Liver (tissue), 9 donors: Measurements from ENCODE around the gene TLCD1. TPM values are rescaled to one million over a fixed set of nuclear protein-coding genes. Genes with fewer than 3 reads are reported as not detected.

Source experiments
- DNase-seq: peaks from one replicate; pipeline ENCODE4 v3.0.0-alpha.2; 2017; ENCODE audit warnings: low spot score
- H3K27ac ChIP-seq, 2 donors: one replicate each; pipeline ENCODE4 v1.7.0; 2013; ENCODE audit warnings: inconsistent platforms in 2 of 2, low read length in 2 of 2, control low read depth in 1 of 2, low read depth in 1 of 2, mild to moderate bottlenecking in 1 of 2
- H3K27me3 ChIP-seq, 4 donors: one replicate each; pipeline versions ENCODE4 v1.6.1 to v1.7.0; 2013; ENCODE audit warnings: low read length in 3 of 4, inconsistent platforms in 1 of 4, mild to moderate bottlenecking in 1 of 4, moderate library complexity in 1 of 4; ENCODE audit not compliant: control insufficient read depth in 4 of 4, insufficient read depth in 4 of 4
- H3K36me3 ChIP-seq, 4 donors: one replicate each; pipeline versions ENCODE4 v1.6.1 to v1.7.0; 2013; ENCODE audit warnings: low read length in 3 of 4, mild to moderate bottlenecking in 3 of 4, low read depth in 1 of 4, moderate library complexity in 1 of 4; ENCODE audit not compliant: control insufficient read depth in 4 of 4, insufficient read depth in 3 of 4
- H3K4me1 ChIP-seq, 4 donors: one replicate each; pipeline versions ENCODE4 v1.6.1 to v1.7.0; 2013; ENCODE audit warnings: low read length in 3 of 4, mild to moderate bottlenecking in 3 of 4, moderate library complexity in 1 of 4; ENCODE audit not compliant: control insufficient read depth in 4 of 4, insufficient read depth in 4 of 4
- H3K4me3 ChIP-seq, 3 donors: one replicate each; pipeline versions ENCODE4 v1.6.1 to v1.7.0; 2013; ENCODE audit warnings: low read length in 3 of 3, control low read depth in 1 of 3, low read depth in 1 of 3, mild to moderate bottlenecking in 1 of 3
- H3K9ac ChIP-seq, 2 donors: one replicate each; pipeline ENCODE4 v1.7.0; 2013; ENCODE audit warnings: low read length in 2 of 2, mild to moderate bottlenecking in 2 of 2, moderate library complexity in 2 of 2, control low read depth in 1 of 2, low read depth in 1 of 2
- H3K9me3 ChIP-seq, 4 donors: one replicate each; pipeline versions ENCODE4 v1.6.1 to v1.7.0; 2013; ENCODE audit warnings: low read length in 3 of 4; ENCODE audit not compliant: control insufficient read depth in 4 of 4
- EGR1 ChIP-seq, 2 donors: IDR thresholded peaks; 2 replicates each; pipeline ENCODE4 v1.6.1; 2016 to 2018; ENCODE audit warnings: antibody characterized with exemption in 2 of 2, low read depth in 2 of 2
- FOXA1 ChIP-seq: IDR thresholded peaks from 2 replicates; pipeline ENCODE4 v1.6.1; 2016; ENCODE audit warnings: antibody characterized with exemption
- FOXA2 ChIP-seq: IDR thresholded peaks from 2 replicates; pipeline ENCODE4 v1.6.1; 2016; ENCODE audit warnings: antibody characterized with exemption
- GABPA ChIP-seq, 2 donors: IDR thresholded peaks in 1 of 2; conservative IDR thresholded peaks in 1 of 2; 2 replicates each; pipeline ENCODE4 v1.6.1; 2016; ENCODE audit warnings: antibody characterized with exemption in 2 of 2, mild to moderate bottlenecking in 1 of 2, moderate library complexity in 1 of 2
- HNF4A ChIP-seq, 2 donors: conservative IDR thresholded peaks; 2 replicates each; pipeline ENCODE4 v1.6.1; 2016; ENCODE audit warnings: antibody characterized with exemption in 2 of 2, mild to moderate bottlenecking in 2 of 2
- HNF4G ChIP-seq: IDR thresholded peaks from 2 replicates; pipeline ENCODE4 v1.6.1; 2016; ENCODE audit warnings: antibody characterized with exemption
- JUND ChIP-seq, 2 donors: IDR thresholded peaks; 2 replicates each; pipeline ENCODE4 v1.6.1; 2016; ENCODE audit warnings: antibody characterized with exemption in 2 of 2
- NR2F2 ChIP-seq: IDR thresholded peaks from 2 replicates; pipeline ENCODE4 v1.6.1; 2016; ENCODE audit warnings: antibody characterized with exemption
- RAD21 ChIP-seq, 2 donors: IDR thresholded peaks; 2 replicates each; pipeline ENCODE4 v1.6.1; 2016; ENCODE audit warnings: antibody characterized with exemption in 2 of 2, mild to moderate bottlenecking in 2 of 2
- RXRA ChIP-seq, 2 donors: IDR thresholded peaks; 2 replicates each; pipeline ENCODE4 v1.6.1; 2017 to 2018; ENCODE audit warnings: antibody characterized with exemption in 2 of 2, mild to moderate bottlenecking in 1 of 2
- TAF1 ChIP-seq: conservative IDR thresholded peaks from 2 replicates; pipeline ENCODE4 v1.6.1; 2016; ENCODE audit warnings: antibody characterized with exemption, mild to moderate bottlenecking
- YY1 ChIP-seq: IDR thresholded peaks from 2 replicates; pipeline ENCODE4 v1.6.1; 2016; ENCODE audit warnings: antibody characterized with exemption, mild to moderate bottlenecking
- WGBS: extraction: QIAGEN DNeasy Blood & Tissue Kit; methylation state at CpG from one replicate; pipeline ENCODE4 v1.1.7; 2013; 5-methylcytosine and 5-hydroxymethylcytosine counted together
- polyA plus RNA-seq, 2 donors: library from polyadenylated mRNA; stranded (reverse) in 1 of 2; unstranded in 1 of 2; fragments of 200-250 nt in 1 of 2; fragments of >200 nt in 1 of 2; fragmentation: Nextera tagmentation in 1 of 2; extraction: Ambion mirVana in 1 of 2; gene quantifications; one replicate each; pipeline versions ENCODE4 v1.2.1 to v1.2.3, GENCODE V29; 2013 to 2015
- total RNA-seq, 2 donors: library from RNA; depleted of rRNA; stranded (reverse); fragments of >200 nt; gene quantifications; one replicate each; pipeline ENCODE4 v1.2.3, GENCODE V29; 2014
- TF ChIP-seq, protein P1 (sequence below): IDR thresholded peaks from 2 replicates; pipeline ENCODE4 v1.6.1; 2016; ENCODE audit warnings: antibody characterized with exemption
- TF ChIP-seq, protein P2 (sequence below): fragments of 150-350 bp; IDR thresholded peaks from 2 replicates; pipeline ENCODE4 v1.5.1; 2017; ENCODE audit warnings: improper control_type of control experiment, low read depth, low read length; ENCODE audit not compliant: missing input control
- TF ChIP-seq, protein P3 (sequence below): IDR thresholded peaks from 2 replicates; pipeline ENCODE4 v1.6.1; 2016; ENCODE audit warnings: antibody characterized with exemption, mild to moderate bottlenecking
- TF ChIP-seq, protein P4 (sequence below): IDR thresholded peaks from 2 replicates; pipeline ENCODE4 v1.6.1; 2016; ENCODE audit warnings: antibody characterized with exemption
- donor health status: healthy.
- donor health status: healthy.
- donor health status: healthy.
- donor health status: healthy.
- donor health status: healthy.

Gene TLCD1
- total and polyA plus RNA-seq, 4 donors: 4.4 to 8.8 (median 6.5) TPM

DNA sequence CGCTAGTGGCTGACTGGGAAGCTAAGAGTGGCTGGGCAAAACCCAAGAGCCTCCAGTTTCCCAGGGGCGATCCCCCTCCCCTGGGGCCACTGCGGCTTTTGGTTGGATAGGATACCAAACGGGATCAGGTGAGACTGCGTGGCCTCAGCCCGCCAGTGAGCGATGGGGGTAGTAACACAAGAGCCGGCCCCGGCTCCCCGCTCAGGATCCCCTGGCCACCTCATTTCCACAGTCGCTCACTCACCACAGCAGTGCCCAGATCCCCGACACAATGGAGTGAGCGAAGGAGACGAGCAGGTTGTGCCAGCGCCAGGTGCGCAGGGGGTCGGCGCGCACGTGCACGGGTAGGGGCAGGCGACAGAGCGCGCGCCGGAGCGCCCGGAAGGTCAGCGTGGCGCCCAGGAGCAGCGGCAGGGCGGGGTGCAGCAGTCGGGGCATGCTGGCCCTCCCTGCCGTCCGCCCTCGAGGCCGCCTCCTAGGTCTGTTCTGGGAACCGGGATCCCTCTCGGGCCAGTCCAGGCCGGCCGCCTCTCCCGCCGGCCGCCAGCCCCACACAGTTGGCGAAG, 290 bp downstream of the TLCD1 start:
- no peak for DNase-seq
- H3K9me3 ChIP-seq: no peaks in the 10 kb centered on the region
- H3K9ac ChIP-seq: peak overlapping the region in 1 of 2 donors; percentile 51
- H3K27ac ChIP-seq: peak overlapping the region; percentile 72 to 77
- H3K4me1 ChIP-seq: peaks cover 6 to 41% (median 29%) of the 10 kb centered on the region in 4 donors
- no peaks in the 10 kb centered on the region for H3K27me3 ChIP-seq
- WGBS: under 1% methylated on average over 45 of the region's 45 CpGs
- peaks cover 10 to 28% (median 22%) of the 10 kb centered on the region in 4 donors for H3K36me3 ChIP-seq
- peak overlapping the region; percentile 53 to 66 (median 60) for H3K4me3 ChIP-seq
- TF ChIP-seq, protein P1, sequence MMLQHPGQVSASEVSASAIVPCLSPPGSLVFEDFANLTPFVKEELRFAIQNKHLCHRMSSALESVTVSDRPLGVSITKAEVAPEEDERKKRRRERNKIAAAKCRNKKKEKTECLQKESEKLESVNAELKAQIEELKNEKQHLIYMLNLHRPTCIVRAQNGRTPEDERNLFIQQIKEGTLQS: no peak
- TF ChIP-seq RAD21 (IDR thresholded peaks at IDR 0.05): no peak

DNA sequence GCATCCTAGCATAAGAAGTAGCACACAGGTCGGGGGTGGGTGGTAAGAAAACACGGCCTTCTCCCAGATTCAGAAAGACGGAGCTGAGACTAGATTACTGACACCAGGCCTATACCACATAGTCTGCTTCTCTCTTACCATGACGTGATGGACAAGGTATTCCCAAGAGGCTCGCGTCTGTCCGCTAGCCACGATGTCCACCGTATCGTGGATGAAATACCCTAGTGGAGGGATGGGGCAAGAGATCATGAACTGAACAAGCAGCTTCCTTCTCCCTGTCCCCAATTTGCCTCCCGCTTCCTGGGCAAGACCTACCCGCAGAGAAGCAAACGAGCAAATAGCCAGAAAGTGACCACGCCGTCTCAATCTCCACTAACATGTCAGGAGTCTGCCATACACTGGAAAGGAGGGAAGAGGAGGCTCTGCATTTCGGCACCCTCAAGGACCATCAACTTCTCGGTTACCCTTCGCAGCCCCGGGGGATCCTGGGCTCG, 820 bp downstream of the TLCD1 start:
- WGBS: 31% methylated on average over 20 of the region's 20 CpGs
- TF ChIP-seq, protein P1: no peak
- TF ChIP-seq RXRA (IDR thresholded peaks at IDR 0.05) (no peak), NR2F2 (no peak), FOXA1 (no peak), HNF4G (no peak), TAF1 (no peak), EGR1 (IDR thresholded peaks at IDR 0.05; ENCODE audit: low read depth in 2 of 2) (no peak), YY1 (no peak), GABPA (IDR thresholded peaks at IDR 0.05 in 1 of 2, conservative IDR thresholded peaks at IDR 0.05 in 1 of 2) (no peak), JUND (IDR thresholded peaks at IDR 0.05) (no peak)
- TF ChIP-seq, protein P2, sequence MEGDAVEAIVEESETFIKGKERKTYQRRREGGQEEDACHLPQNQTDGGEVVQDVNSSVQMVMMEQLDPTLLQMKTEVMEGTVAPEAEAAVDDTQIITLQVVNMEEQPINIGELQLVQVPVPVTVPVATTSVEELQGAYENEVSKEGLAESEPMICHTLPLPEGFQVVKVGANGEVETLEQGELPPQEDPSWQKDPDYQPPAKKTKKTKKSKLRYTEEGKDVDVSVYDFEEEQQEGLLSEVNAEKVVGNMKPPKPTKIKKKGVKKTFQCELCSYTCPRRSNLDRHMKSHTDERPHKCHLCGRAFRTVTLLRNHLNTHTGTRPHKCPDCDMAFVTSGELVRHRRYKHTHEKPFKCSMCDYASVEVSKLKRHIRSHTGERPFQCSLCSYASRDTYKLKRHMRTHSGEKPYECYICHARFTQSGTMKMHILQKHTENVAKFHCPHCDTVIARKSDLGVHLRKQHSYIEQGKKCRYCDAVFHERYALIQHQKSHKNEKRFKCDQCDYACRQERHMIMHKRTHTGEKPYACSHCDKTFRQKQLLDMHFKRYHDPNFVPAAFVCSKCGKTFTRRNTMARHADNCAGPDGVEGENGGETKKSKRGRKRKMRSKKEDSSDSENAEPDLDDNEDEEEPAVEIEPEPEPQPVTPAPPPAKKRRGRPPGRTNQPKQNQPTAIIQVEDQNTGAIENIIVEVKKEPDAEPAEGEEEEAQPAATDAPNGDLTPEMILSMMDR: no peak
- Histone ChIP-seq H3K9ac (no peak overlapping the region), H3K36me3 (peaks cover 10 to 28% (median 22%) of the 10 kb centered on the region in 4 donors), H3K4me1 (peaks cover 6 to 45% (median 33%) of the 10 kb centered on the region in 4 donors), H3K27me3 (no peaks in the 10 kb centered on the region), H3K27ac (peak overlapping the region in 1 of 2 donors; percentile 72), H3K9me3 (no peaks in the 10 kb centered on the region), H3K4me3 (peak overlapping the region in 2 of 3 donors; percentile 60 to 66)
- DNase-seq: no peak

DNA sequence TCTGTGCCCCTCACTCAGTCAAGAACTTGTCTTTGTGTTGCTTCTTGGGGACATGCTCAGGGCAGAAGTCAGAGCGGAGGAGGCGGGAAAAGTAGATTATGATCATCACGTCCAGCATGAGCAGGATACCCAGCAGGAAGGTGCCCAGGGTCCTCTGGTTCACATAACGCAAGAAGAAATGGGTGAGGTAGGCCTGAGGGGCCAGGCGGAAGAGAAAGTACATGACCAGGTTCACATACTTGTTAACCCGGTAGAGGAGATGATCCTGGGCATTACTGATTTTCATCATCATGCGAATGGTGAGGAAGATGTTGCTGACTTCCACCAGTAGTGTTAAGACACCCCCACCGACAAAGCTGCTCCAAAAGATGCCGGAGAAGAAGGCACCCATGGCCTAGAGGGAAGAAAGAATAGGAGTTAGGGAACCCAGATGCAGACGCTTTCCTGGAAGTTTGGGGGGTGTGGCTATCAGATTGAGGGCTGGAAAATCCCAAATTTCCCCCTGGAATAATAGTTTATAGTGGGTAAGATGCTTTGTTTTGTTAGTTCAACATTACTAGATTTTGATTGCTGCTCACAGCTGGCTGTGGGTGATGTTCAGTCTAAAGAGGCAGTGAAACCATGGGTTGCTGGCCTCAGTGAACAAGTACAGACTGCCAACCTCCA, 1.4 kb downstream of the TLCD1 start:
- Histone ChIP-seq H3K36me3 (peaks cover 10 to 28% (median 22%) of the 10 kb centered on the region in 4 donors), H3K4me1 (peaks cover 6 to 45% (median 34%) of the 10 kb centered on the region in 4 donors), H3K9ac (peak overlapping the region in 1 of 2 donors; percentile 17), H3K27ac (peak overlapping the region in 1 of 2 donors; percentile 3), H3K9me3 (no peaks in the 10 kb centered on the region), H3K4me3 (no peak overlapping the region), H3K27me3 (no peaks in the 10 kb centered on the region)
- no peak for DNase-seq
- 86% methylated on average over 10 of the region's 10 CpGs for WGBS
- TF ChIP-seq JUND (IDR thresholded peaks at IDR 0.05): no peak
- no peak for TF ChIP-seq TAF1
- no peak for TF ChIP-seq NR2F2
- no peak for TF ChIP-seq YY1
- TF ChIP-seq, protein P2: no peak
- TF ChIP-seq, protein P3, sequence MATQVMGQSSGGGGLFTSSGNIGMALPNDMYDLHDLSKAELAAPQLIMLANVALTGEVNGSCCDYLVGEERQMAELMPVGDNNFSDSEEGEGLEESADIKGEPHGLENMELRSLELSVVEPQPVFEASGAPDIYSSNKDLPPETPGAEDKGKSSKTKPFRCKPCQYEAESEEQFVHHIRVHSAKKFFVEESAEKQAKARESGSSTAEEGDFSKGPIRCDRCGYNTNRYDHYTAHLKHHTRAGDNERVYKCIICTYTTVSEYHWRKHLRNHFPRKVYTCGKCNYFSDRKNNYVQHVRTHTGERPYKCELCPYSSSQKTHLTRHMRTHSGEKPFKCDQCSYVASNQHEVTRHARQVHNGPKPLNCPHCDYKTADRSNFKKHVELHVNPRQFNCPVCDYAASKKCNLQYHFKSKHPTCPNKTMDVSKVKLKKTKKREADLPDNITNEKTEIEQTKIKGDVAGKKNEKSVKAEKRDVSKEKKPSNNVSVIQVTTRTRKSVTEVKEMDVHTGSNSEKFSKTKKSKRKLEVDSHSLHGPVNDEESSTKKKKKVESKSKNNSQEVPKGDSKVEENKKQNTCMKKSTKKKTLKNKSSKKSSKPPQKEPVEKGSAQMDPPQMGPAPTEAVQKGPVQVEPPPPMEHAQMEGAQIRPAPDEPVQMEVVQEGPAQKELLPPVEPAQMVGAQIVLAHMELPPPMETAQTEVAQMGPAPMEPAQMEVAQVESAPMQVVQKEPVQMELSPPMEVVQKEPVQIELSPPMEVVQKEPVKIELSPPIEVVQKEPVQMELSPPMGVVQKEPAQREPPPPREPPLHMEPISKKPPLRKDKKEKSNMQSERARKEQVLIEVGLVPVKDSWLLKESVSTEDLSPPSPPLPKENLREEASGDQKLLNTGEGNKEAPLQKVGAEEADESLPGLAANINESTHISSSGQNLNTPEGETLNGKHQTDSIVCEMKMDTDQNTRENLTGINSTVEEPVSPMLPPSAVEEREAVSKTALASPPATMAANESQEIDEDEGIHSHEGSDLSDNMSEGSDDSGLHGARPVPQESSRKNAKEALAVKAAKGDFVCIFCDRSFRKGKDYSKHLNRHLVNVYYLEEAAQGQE: no peak
- TF ChIP-seq, protein P4, sequence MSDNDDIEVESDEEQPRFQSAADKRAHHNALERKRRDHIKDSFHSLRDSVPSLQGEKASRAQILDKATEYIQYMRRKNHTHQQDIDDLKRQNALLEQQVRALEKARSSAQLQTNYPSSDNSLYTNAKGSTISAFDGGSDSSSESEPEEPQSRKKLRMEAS: no peak
- TF ChIP-seq FOXA1: no peak
- TF ChIP-seq FOXA2: no peak
- no peak for TF ChIP-seq GABPA (IDR thresholded peaks at IDR 0.05 in 1 of 2, conservative IDR thresholded peaks at IDR 0.05 in 1 of 2)
- no peak for TF ChIP-seq HNF4A (conservative IDR thresholded peaks at IDR 0.05)
- TF ChIP-seq, protein P1: no peak
